GM12872 (cell line): ENCODE data around the gene RGS9.

Experiments used
- TF ChIP-seq, protein P1 (sequence below): IDR thresholded peaks from 3 replicates; pipeline ENCODE4 v1.5.1; 2011; ENCODE audit warnings: low read depth, mild to moderate bottlenecking, low read length, moderate library complexity; ENCODE audit not compliant: insufficient read depth

The RGS9 gene

DNA sequence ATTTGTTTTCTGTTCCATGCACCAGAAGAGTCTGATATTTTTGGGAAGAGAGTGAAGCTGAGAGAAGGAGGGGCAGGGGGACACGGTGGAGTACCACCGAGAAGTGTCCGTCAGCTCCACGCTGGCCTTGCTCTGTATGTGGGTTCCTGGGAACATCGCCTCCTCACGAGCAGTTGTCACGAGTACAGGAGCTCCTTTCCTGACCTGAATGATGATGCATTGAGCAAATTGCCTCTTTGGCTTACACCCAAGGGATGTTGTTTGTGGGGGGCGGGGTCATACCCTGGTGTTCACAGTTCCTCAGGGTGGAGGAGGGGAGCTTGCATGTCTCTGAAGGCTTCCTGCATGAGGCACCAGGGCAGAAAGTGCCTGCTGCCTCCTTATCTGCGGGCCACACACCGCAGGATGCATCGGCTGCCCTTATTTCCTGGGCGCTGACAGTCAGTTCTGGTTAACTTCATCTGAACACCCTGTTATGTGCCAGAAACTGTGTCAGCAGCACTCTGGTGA, 36.2 kb downstream of the RGS9 start:
- TF ChIP-seq, protein P1, sequence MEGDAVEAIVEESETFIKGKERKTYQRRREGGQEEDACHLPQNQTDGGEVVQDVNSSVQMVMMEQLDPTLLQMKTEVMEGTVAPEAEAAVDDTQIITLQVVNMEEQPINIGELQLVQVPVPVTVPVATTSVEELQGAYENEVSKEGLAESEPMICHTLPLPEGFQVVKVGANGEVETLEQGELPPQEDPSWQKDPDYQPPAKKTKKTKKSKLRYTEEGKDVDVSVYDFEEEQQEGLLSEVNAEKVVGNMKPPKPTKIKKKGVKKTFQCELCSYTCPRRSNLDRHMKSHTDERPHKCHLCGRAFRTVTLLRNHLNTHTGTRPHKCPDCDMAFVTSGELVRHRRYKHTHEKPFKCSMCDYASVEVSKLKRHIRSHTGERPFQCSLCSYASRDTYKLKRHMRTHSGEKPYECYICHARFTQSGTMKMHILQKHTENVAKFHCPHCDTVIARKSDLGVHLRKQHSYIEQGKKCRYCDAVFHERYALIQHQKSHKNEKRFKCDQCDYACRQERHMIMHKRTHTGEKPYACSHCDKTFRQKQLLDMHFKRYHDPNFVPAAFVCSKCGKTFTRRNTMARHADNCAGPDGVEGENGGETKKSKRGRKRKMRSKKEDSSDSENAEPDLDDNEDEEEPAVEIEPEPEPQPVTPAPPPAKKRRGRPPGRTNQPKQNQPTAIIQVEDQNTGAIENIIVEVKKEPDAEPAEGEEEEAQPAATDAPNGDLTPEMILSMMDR, result no peak

DNA sequence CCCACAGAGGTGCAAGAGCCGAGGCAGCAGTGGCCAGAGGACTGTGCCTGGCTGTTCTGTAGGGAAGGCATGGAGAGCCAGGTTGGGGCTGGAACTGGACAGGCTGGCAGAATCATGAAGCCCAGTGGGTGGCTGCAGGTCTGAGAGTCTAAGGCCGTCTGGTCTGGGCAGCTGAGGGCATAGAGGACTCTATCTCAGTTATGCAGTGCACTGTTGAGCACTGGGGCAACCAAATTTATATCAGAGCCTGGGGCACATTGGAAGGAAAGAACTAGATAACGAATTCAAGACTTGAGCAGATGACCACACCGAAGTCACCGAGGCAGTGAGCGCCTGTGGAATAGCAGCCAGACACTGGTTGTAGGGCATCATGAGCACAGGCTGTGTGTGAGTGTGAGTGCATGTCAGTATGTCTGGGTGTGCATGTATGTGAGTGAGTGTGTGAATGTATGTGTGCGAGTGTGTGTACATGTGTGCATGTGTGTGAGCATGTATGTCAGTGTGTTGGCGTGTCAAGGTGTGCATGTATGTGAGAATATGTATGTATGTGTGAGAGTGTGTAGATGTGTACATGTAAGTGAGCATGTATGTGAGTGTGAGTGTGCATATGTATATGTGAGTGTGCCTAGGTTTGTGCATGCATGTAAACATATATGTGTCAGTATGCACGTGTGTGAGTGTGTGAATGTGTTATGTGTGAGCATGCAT, 37.0 kb downstream of the RGS9 start:
- TF ChIP-seq, protein P1, result no peak

DNA sequence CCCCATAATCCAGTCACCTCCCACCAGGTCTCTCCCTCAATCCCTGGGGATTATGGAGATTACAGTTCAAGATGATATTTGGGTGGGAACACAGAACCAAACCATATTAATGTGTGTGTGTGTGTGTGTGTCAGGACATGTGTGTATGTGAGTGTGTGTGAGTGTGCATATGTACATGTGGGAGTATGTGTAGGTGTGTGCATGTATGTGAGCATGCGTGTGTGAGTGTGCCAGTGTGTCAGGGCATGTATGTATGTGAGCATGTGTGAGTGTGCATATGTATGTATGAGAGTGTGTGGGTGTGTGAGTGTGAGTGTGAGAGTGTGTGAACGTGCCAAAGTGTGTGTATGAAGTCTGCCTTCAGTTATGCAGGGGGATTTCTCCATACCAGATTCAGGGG, 37.8 kb downstream of the RGS9 start:
- TF ChIP-seq, protein P1, result no peak

GRCh38 chr17:65175952-65176351, 38.8 kb downstream of the RGS9 start:
- TF ChIP-seq, protein P1, result no peak

GRCh38 chr17:65176646-65177409, 39.7 kb downstream of the RGS9 start:
- TF ChIP-seq, protein P1, result no peak

DNA sequence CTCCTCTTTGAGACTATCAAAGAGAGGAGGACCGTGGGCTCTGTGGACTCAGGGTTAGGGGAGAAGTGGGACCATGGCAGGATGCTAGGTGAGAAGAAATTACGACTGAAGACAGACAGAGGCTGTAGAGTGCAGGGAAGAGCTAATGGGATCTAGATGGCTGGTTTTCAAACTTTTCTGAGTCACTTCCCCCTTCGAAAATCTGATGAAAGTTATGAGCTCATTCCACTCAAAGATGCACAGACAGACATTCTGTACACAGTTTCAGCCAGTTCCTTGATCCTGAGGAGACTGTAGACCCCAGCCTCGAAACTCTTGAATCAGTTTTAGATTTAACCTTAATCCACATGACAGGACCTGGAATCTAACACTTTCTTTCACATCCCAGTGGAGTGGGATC, 40.7 kb downstream of the RGS9 start:
- TF ChIP-seq, protein P1, result no peak

DNA sequence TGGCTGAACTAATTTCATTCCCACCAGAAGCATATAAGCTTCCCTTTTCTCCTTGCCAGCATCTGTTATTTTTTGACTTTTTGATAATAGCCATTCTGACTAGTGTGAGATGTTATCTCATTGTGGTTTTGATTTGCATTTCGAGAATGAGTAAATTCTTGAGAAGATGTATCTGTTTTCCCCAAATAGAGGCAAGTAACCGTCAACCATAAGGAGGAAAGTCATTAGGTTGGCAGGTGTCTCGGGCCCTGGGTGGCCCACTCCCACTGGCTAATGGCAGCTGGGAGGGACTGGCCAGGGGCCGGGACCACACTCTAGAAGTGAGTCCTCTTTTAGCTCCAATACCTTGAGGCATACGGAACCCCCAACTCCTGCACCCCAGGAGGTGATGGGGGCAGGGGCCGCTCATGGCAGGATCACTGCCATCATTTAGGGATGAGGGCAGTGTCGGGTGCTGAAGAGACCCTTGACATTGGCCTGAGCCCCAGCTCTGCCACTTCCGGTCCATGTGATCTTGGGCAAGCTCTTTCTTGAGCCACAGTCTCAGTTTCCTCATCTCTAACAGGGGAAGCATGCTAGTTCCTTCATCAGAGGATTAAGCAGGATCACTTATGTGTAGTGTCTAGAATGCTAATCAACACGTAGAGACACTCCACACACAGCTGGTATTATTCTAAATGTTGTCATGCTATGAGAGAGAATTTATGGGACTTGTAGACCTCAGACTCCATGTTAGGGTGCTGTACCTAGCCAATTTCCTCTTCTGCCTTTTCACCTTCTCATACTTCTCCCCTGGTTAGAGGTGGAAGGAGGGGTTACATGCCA, 44.3 kb downstream of the RGS9 start:
- TF ChIP-seq, protein P1, result no peak
